HG03439 (cell line): Measurements from ENCODE around the gene SLC1A7.

Experiments used
- ATAC-seq: cut with Tn5 transposase; IDR thresholded peaks from one replicate; pipeline ENCODE4 v1.9.1; 2021; ENCODE audit warnings: mild to moderate bottlenecking, moderate library complexity; ENCODE audit not compliant: unreplicated experiment

The SLC1A7 gene

DNA sequence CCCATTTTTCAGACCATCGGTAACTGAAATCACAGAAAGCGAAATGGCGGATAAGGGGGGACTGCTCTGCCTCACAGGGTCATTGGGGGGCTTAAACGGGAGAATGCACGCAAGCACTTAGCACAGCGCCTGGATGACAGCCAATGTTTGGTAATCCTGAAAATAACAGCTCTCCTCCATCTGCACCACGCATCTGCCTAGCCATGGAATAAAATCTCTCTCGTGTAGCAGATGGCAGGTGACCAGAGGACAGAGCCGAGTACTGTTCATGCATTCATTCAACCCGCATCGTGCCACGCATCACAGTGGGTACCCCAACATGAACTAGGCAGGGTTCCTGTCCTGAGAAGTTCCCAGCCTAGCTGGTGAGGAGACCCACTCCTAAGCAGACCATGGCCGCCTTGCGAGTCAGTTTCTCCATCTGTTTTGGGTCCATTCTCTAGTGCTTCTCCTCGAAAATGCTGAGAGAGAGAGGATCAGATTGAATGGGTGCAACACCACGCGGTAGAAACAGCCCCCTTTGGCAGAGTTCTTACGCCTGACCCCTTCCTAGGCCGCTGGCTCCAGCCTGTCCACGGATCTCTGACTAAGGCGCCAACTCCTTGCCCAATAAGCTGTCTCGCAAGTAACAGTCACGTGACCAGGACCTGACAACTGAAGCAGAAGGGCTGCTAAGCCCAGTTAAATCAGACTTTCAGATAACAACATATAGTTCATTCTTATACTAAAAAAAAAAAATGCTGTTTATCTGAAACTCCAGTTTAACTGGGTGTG is 7.3 kb downstream of the SLC1A7 start:
- no peak for ATAC-seq

DNA sequence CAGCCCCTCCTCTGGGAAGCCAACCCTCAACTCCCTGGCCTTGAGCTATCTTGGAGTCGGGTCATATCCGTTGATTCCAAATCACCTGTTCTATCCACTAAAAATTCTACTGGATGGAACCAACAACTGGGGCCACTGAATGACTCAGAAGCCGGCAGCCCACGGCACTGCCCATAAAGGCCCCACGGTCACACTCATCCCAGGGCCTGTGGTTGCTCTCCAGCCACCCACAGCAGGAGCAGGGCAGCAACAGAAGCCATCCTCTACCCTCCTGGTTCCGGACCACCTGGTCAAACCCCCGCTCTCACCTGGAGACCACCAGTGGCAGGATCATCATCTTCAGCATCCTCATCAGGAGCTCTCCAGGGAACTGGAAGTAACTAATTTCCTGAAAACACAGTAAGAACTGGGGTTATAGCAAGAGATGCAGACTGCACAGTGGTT is 8.4 kb downstream of the SLC1A7 start:
- no peak for ATAC-seq

DNA sequence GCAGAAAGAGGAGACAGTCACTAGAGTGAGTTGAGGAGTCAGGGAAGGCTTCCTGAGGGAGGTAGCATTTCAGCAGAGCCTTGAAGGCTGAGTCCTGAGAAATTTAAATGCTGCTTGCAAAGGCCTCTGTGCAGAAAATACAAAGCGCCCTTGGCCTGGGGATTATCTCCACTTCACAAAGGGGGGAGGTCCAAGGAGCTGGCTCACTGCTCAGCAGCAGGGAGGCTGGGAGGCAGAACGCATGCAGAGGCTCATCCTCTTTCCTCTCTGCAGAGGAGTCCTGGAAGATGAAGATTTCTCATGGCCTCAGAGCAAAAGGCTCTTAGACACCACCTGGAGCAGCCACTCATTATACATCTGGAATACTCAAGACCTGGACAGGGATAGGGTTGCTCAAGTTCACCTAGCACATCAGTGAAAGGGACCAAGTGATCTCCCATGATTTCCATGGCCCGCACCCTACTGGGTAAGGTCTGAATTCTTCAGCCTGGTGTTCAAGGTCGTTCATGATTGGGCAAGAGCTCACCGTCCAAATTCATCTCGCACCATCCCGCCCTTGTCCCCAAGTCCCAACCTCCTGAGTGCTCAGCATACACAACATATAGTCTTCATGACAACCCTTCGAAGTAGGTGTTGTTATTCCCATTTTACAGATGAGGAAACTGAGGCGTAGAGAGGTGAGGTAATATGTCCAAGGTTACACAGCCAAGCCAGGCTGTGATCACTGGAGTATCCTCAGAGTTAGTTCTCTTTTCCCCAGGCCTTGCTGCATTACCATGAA is 9.0 kb downstream of the SLC1A7 start:
- no peak for ATAC-seq

DNA sequence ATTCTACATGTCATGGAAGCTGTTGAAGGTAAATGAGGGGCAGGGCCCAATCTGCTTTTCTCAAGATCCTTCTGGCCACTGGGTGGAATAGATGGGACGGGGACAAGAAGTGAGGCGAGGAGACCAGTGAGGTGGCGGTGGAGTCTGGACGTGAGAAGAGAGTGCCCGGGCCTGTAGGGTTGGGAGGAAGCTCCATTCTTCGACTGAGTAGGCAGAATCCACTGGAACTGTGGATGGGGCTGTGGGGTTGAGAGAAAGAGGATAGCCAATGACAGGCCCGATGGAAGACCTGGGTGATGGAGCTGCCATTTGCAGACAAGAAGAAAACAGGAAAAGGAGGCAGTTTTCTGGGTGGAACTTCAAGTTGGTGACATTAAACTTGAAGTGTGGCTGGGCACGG is 10.3 kb downstream of the SLC1A7 start:
- ATAC-seq, result no peak

DNA sequence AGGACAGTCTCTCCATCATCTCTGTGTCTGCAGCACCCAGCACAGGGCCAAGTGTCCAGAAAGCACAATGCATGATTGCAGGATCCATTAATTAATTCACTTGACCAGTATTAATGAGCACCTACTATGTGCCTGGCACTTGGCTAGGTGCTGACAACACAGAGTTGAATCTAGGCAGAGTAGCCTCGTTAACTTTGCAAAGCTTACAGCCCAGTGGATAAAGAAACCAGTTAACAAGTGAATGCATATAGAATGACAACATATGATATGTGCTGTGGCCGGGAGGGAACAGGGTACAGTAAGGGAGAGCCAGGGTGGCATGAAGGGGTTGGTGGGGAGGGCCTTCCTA is 10.9 kb downstream of the SLC1A7 start:
- no peak for ATAC-seq

DNA sequence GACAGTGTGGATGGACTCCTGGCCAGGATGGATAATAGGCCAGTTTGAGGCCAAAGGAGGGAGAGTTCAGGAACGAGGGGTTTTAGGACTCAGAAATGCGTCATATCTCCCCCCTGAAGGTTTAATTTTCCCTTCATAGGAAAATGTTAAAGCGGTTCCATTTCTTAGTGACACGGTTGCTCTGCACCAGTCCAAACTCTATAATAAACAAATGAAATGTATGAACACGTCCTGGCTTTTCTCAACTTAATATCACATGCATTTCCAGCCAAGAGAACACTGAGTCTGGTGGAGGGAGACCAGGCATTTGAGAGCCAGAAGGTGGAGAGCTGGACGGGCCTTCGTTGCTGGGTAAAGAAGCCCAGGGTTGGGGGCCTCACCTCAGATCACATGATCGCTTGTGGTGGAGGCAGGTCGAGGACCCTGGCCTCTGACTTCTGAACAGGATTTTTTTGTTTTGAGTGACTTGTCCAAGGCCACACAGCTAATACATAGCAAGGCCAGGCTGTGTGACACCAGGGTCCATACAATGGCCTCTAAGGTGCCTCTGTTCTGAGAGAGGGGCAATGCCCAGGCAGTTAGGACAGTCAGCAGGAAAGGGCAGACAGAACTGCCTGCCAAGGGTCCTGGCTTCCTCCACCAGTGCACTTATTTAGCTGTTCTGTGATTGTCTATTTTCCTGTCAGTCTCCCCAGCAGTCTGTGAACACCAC is 11.4 kb downstream of the SLC1A7 start:
- no peak for ATAC-seq

DNA sequence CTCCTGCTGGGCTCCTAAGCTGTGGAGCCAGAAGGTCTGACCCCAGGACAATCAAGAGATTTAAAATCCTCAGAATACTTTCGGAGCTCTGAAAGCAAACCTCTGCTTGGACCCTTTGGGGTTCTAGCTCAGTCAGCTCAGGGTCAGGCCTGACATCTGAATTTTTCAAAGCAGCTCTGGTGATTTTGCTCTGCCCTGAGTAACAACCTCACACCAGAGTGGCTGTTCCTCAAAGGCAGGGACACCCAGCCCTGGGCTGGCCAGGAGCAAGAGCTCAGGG is 11.9 kb downstream of the SLC1A7 start:
- no peak for ATAC-seq

DNA sequence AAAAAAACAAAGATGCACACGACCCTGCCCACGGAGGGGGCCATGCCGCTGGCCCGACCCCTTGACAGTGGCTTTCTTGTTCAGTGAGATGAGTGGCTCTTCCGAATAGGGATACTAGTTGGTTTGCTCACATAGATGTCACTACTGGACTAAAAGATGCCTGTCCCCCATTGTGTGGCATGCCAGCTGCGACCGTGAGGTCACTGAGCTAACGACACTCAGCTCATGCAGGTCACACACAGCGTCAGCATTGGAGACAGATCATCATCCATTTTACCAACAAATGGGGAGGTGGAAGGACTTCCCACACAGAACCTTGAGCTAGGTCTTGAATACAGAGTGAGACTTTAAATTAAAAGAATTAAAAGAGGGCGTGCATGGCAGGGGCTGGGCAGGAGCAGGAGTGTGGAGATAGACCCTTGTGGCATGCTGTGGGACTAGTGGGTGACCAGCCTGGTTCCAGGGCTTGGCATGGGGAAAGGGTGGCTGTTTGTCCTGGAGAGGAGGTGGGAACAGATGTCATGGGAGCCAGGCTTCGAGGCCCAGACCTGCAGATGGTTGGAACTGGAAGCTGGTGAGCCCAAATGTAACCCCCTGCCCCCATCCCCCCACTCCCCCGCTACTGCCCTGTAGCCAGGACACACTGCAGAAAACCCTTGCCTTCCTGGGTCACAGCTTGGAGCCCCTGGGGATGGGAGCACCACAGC is 12.4 kb downstream of the SLC1A7 start:
- no peak for ATAC-seq

DNA sequence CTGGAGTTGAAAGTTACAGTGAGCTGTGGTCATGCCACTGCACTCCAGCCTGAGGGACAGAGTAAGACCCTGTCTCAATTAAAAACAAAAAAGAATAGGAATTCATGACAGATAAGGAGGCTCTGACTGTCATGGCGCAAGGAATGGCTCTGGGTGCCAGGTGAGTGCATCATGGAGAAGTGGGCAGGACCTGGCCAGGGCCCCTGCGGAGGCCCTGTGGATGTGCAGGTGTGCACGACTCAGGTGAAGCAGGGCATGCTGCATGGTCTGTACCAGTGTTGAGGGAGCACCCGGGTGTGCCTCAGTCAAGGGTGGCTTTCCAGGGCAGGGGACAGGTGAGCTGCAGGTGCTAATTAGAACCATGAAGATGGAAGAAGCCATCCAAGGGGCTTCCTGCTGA is 14.0 kb downstream of the SLC1A7 start:
- no peak for ATAC-seq

DNA sequence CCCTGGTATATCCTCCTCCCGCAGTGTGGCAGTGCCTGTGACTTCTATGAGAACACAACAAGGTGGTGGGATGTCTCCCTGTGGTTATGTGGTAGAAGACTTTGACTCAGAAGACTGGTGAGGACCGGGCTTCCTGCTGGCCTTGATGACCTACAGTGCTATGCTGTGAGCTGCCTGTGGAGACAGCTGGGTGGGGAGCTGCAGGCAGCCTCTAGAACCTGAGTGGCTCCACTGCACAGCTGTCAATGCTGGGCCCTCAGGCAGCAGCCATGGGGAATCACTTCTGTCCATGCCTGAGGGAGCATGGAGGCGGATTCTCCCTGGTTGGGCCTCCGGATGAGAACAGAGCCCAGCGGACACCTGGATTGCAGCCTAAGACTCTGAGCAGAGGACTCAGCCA is 14.9 kb downstream of the SLC1A7 start:
- no peak for ATAC-seq

DNA sequence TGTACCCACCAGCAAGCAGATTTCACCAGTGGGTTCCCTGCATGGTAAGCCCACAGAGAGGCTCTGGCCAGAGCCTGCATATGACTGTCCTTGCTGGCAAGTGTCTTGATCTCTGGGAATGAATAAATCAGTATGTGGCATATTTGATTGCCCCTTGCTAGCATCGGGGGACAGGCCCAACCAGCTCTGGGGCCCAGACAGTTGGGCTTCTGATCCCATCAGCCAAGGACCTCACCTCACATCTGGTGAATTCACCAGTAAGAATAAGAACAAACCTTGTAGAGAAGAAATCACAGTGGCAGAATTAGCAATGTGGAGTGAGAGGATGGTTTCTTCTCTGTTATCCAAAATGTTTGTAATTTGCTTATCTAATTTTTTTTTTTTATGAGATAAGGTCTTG is 15.9 kb downstream of the SLC1A7 start:
- ATAC-seq, result no peak

DNA sequence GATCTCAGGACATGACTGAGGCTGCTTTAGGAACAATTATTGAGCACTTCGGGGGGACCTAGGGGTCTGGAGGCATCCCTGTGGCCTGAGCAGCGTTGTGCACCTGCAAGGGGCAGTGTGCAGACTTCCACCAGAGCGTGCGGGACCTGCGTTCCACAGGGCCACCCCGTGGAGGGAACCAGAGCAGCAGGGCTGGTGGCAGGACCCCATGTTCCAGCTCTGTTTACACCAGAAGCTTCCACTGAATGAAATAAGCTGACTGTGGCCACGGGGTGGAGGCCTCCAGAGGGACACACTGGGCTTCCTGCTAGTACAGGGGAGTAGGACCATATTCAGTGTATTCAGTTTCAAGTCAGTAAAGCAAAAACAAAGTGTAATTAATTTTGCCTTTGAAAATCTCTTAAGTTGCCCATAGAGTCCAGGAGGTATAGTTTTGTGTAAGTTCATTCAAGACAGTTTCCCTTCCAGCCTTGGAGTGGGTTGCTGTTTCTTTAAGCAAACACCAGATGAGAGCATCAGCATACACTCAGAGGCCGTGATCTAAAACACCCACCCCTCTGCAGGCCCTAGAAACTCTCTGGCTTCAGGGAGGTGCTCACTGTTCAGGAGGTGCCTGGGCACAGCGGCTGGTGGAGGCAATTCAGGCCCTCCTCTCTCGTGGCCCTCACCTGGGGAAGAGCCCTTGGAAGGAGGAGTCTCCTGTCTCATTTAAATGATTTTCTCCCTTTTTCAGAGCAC is 16.6 kb downstream of the SLC1A7 start:
- no peak for ATAC-seq

DNA sequence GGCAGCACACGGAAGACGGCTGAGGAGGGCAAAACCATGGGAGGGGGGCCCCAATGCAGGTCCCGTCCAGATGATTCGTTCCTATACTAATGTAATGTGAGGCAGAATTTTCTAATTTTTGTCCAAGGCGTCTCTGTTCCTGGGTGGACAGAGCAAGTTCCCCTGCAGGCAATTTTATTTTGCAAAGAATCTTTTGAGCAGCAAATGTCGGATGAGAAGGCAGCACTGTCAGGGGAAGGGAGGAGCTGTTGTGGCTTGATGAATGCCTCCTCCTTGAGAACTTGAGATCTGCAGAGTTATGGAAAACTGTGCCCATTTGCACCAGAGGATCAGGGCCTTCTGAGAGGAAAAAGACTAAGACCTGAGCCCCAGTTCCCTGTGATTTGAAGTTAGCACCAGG is 17.3 kb downstream of the SLC1A7 start:
- ATAC-seq, result no peak

DNA sequence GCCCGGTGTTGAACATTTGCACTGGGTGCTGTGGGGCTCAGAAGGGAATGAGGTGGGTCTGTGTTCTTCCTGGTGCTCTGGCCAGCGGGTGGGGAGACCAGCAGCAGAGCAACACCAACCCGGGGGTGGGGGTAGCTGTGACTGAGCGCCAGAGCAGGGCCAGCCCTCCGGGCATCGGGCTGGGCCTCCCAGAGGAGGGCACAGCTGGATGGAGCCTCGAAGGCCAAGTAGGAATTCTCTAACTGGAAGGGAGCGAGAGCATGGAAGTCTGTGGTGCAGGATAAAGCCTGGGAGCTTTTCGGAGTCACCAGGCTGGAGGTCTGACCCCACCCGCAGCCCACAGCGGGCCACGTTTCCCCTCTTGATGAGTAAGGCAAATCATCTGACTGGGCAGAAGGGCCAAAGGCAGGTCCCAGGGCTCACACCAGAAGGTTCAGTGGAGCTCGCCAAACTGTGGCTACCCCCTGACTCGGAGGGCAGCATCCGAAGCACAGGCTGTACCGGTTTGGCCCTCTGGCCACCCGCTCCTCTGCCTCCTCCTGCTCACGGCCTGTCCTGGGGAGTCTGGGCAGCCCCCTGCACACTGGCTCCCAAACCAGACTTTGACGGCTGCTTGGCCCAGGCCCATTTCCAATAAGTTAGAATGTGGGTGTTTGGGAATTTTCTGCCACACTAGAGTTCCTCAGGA is 18.8 kb downstream of the SLC1A7 start:
- ATAC-seq, result no peak

DNA sequence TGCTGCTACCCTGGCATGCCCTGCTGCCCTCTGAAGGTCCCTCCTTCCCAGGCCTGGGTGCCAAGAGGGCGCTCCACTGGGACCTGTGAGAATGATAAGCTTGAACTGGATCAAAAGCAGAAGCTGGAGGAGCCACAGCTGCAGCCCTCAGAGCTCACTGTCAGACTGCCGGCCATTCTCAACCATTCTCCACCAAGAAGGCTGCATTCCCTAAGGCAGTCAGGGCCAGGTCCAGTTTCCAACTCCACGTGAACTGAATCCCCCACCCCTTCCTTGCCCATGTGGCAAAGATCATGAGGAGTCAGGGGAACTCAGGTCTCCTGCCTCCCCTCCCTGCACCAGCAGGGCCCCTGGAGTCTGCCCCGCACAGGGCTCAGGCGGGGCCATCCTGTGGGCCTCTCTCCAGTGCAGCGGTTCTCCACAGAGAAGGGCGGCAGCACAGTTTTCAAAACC is 19.5 kb downstream of the SLC1A7 start:
- ATAC-seq, result no peak

DNA sequence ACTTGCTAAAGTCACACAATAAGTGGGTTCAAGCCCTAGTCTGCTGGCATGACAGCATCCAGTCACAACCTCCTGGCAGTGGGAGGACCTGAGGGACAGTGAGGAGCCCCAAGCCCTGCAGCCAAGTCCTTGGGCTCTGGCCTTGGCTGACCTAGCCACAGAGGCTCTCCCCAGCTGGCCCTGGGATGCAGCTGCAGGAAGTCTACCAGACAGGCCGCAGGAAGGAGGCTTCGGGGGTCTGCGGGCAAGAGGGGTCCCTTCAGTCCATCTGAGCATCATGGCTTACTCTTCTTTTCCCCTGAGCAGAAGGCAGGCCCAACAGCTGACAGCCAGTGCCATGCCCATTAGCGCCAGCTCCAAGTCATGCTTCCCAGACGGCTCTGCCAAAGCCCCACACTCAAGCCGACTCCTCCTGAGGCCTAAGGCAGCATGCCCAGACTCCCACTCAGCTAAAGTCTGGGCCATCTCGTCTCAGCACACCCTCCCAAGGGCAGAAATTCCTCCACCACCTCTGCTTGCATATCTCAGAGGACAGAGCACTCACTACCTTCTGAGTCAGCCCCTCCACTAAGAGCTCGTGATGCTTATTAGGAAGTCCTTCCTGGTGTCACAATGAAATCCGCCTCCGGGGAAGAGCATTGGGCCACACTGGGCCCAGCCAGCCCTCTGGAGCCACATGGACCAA is 20.1 kb downstream of the SLC1A7 start:
- ATAC-seq, result no peak

DNA sequence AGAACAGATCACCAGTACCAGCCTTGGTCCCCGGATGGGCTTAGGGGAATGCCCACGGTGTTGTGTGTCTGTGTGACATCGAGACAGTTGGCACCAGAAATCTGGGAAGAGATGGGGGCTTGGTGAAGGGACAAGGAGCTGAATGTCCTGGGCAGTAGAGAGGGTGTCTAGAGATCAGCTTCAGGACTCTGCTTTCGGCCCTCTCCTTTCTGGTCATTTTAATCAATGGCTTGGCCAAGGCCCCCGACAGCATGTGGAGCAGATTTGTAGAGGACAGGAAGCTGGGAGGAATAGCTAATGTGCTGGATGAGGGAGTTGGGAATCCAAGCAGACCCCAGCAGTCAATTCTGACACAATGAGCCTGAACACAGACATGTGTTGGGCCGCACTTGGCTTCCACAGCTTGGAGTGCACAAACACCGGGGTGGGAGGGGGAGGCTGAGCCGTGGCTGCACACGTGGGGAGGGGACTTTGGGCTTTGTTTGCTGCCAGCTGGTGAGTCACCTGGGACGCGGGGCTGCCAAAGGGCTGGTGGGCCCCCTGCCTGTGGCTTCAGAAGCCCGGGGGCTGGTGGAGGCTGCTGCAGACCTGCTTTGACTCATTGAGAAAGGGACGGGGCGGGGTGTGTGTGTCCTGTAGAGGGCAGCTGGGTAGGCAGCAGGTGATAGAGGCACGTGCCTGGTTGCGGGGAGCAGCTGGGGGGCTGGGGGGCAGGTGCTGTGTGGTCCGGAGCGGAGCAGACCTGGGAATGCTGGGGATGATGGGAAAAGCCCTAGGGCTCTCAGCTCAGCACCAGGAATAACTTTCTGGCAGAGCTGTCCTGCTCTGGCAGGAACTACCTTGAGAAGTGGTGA is 20.9 kb downstream of the SLC1A7 start:
- no peak for ATAC-seq

DNA sequence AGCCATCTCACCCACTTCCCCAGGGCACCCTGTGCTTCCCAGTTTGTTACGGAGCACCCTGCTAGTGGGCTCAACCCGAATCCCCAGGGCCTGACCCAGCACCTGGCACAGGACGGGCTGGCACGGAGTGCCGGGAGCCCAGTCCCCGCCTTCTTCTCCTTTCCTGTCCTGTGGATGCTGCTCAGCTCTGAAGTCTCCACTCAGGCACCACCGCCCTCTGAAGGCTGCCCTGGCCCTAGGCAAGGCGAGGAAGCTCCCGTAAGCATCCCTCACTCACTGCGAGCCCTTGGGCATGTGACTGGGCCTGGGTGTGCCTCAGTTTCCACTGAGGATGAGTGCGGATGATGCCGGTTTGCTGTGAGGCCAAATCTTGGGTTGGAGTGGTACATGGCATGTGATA is 21.8 kb downstream of the SLC1A7 start:
- no peak for ATAC-seq

DNA sequence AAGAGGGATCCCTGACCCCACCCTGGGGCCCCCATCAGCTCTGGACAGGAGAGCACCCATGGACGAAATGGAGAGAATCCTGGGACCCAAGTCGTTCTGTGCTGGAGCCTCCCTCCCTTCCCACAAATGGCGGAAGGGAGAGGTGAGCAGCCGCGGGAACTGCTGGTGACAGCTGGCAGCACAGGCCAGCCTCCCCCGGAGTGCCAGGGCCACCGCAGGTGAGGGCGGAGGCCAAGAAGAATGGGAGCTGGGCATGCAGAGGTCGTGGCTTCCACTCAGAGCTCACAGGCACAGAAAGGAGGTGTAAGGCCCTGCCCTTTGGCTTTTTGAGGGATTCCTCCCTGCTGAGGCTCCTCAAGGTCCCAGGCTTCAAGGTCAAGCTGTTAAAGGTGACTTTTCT is 24.6 kb downstream of the SLC1A7 start:
- no peak for ATAC-seq
